ENCODE data around the gene CDC40. TPM values are rescaled to one million over a fixed set of nuclear protein-coding genes. Genes with fewer than 3 reads are reported as not detected.

Gene CDC40
- total and polyA plus RNA-seq, 10 donors = 12.5 to 38.1 (median 29.9) TPM

DNA sequence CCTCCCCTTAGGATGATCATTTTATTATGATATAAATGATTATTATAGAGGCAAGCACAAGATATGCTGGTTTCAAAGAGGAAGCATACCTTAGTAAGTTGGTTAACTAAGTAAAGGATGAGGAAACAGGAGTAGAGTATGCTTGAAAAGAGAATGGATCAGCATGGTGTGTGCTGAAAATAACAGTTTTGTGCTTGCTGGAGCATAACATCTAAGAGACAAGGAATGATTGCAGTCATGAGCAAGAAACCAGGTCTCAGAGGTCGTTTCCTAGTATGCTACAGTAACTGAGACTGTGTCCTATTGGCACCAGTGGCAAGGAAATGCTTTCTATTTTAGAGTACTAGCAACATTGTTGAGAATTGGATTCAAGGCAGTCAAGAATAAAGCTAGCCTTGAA lies 34.1 kb downstream of the CDC40 start:
- Histone ChIP-seq H3K9me3 (no peaks in the 10 kb centered on the region), H3K4me3 (no peak overlapping the region), H3K27ac (no peak overlapping the region), H3K36me3 (peaks cover 0 to 100% (median 78%) of the 10 kb centered on the region in 6 donors), H3K4me1 (no peaks in the 10 kb centered on the region), H3K27me3 (replicated peaks in 1 of 7) (no peaks in the 10 kb centered on the region)
- no peak for DNase-seq
- WGBS, 5 donors = 46 to 72% (median 66%) methylated on average over 1 of the region's 1 CpG
- TF ChIP-seq POLR2A (IDR thresholded peaks at IDR 0.05) = no peak
- TF ChIP-seq, protein P1, sequence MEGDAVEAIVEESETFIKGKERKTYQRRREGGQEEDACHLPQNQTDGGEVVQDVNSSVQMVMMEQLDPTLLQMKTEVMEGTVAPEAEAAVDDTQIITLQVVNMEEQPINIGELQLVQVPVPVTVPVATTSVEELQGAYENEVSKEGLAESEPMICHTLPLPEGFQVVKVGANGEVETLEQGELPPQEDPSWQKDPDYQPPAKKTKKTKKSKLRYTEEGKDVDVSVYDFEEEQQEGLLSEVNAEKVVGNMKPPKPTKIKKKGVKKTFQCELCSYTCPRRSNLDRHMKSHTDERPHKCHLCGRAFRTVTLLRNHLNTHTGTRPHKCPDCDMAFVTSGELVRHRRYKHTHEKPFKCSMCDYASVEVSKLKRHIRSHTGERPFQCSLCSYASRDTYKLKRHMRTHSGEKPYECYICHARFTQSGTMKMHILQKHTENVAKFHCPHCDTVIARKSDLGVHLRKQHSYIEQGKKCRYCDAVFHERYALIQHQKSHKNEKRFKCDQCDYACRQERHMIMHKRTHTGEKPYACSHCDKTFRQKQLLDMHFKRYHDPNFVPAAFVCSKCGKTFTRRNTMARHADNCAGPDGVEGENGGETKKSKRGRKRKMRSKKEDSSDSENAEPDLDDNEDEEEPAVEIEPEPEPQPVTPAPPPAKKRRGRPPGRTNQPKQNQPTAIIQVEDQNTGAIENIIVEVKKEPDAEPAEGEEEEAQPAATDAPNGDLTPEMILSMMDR (IDR thresholded peaks at IDR 0.05 in 8 of 11, conservative IDR thresholded peaks at IDR 0.05 in 3 of 11) = no peak
- no peak for TF ChIP-seq POLR2AphosphoS5 (IDR thresholded peaks at IDR 0.05)
- intact Hi-C loops (cut with DNase I; ENCODE audit: low total_unique reads) = no loop called here

GRCh38 chr6:110216140-110216539 lies 35.9 kb downstream of the CDC40 start:
- H3K36me3 ChIP-seq = peaks cover 3 to 100% (median 85%) of the 10 kb centered on the region in 6 donors
- H3K27ac ChIP-seq = no peak overlapping the region
- 92 to 96% (median 95%) methylated on average over 5 of the region's 5 CpGs for WGBS, 5 donors
- no peaks in the 10 kb centered on the region for H3K4me1 ChIP-seq
- TF ChIP-seq POLR2A (IDR thresholded peaks at IDR 0.05) (no peak), POLR2AphosphoS5 (IDR thresholded peaks at IDR 0.05) (no peak)
- intact Hi-C loops (cut with DNase I; ENCODE audit: low total_unique reads) = no loop called here
- no peaks in the 10 kb centered on the region for H3K9me3 ChIP-seq
- no peak for DNase-seq
- no peak overlapping the region for H3K4me3 ChIP-seq
- no peaks in the 10 kb centered on the region for H3K27me3 ChIP-seq (replicated peaks in 1 of 7)

GRCh38 chr6:110217266-110217665 lies 37.0 kb downstream of the CDC40 start:
- TF ChIP-seq, protein P1 (IDR thresholded peaks at IDR 0.05 in 8 of 11, conservative IDR thresholded peaks at IDR 0.05 in 3 of 11) = no peak
- no peak overlapping the region for H3K27ac ChIP-seq
- no peak for DNase-seq
- no peaks in the 10 kb centered on the region for H3K9me3 ChIP-seq
- H3K27me3 ChIP-seq (replicated peaks in 1 of 7) = no peaks in the 10 kb centered on the region
- peaks cover 7 to 100% (median 77%) of the 10 kb centered on the region in 6 donors for H3K36me3 ChIP-seq
- H3K4me3 ChIP-seq = no peak overlapping the region
- 74 to 95% (median 91%) methylated on average over 2 of the region's 2 CpGs for WGBS, 5 donors
- no peaks in the 10 kb centered on the region for H3K4me1 ChIP-seq
- intact Hi-C loops (cut with DNase I; ENCODE audit: low total_unique reads) = no loop called here

GRCh38 chr6:110221738-110222137 lies 41.5 kb downstream of the CDC40 start:
- Histone ChIP-seq H3K4me3 (no peak overlapping the region), H3K4me1 (peaks cover 0 to 3% (median 0%) of the 10 kb centered on the region in 6 donors), H3K27me3 (replicated peaks in 1 of 7) (no peaks in the 10 kb centered on the region), H3K9me3 (no peaks in the 10 kb centered on the region), H3K36me3 (peaks cover 7 to 100% (median 52%) of the 10 kb centered on the region in 6 donors), H3K27ac (no peak overlapping the region)
- DNase-seq = no peak
- TF ChIP-seq POLR2AphosphoS5 (IDR thresholded peaks at IDR 0.05) (no peak), POLR2A (IDR thresholded peaks at IDR 0.05) (no peak)
- TF ChIP-seq, protein P1 (IDR thresholded peaks at IDR 0.05 in 8 of 11, conservative IDR thresholded peaks at IDR 0.05 in 3 of 11) = no peak
- intact Hi-C loops (cut with DNase I; ENCODE audit: low total_unique reads) = no loop called here

DNA sequence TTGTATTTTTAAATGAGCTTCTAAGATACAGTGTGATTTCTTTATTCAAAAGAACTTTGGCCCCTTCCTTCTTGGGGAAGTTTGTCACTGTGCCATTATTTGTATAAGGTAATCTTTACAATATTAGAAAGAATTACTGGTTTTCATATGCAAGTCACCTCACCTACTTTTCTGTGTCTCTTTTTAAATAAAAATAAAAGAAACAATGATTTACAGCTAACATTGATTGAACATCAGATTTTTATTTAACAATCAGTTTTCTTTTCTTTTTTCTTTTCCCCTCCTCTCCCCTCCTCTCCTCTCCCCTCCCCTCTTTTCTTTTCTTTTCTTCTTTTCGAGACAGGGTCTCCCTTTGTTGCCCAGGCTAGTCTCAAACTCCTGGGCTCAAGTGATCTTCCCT lies 46.0 kb downstream of the CDC40 start:
- Histone ChIP-seq H3K27ac (no peak overlapping the region), H3K27me3 (replicated peaks in 1 of 7) (no peaks in the 10 kb centered on the region), H3K36me3 (peaks cover 3 to 98% (median 45%) of the 10 kb centered on the region in 6 donors), H3K4me1 (peaks cover 0 to 3% (median 0%) of the 10 kb centered on the region in 6 donors), H3K9me3 (no peaks in the 10 kb centered on the region), H3K4me3 (no peak overlapping the region)
- DNase-seq = no peak
- TF ChIP-seq, protein P1 (IDR thresholded peaks at IDR 0.05 in 8 of 11, conservative IDR thresholded peaks at IDR 0.05 in 3 of 11) = no peak
- TF ChIP-seq POLR2AphosphoS5 (IDR thresholded peaks at IDR 0.05) (no peak), POLR2A (IDR thresholded peaks at IDR 0.05) (no peak)
- intact Hi-C loops (cut with DNase I; ENCODE audit: low total_unique reads) = no loop called here
- 90 to 100% (median 95%) methylated on average over 1 of the region's 1 CpG for WGBS, 5 donors
